K562 (cell line): ENCODE data around the gene CYRIA. TPM values are rescaled to one million over a fixed set of nuclear protein-coding genes. Genes with fewer than 3 reads are reported as not detected.
A peak's percentile ranks its signal among the peaks of the same experiment; 100 is the strongest.

ENCODE experiments used
- ESRRA ChIP-seq: fragments of 450-650 bp; IDR thresholded peaks from 2 replicates; pipeline ENCODE4 v1.6.1; 2014; ENCODE audit warnings: low read depth, mild to moderate bottlenecking, moderate library complexity, borderline replicate concordance
- NCOA6 ChIP-seq: fragments of 450-650 bp; IDR thresholded peaks from 2 replicates; pipeline ENCODE4 v1.6.1; 2017; ENCODE audit warnings: mild to moderate bottlenecking
- NR1H2 ChIP-seq: sonication (generic); formaldehyde crosslinking; IDR thresholded peaks from 2 replicates; pipeline ENCODE4 v1.4.0; 2020; ENCODE audit warnings: mild to moderate bottlenecking, missing genetic modification reagents
- RCOR1 ChIP-seq, 2 experiments: IDR thresholded peaks; 2 replicates each; pipeline ENCODE4 v1.6.1; 2012; ENCODE audit warnings: low read depth in 2 of 2, low read length in 2 of 2, borderline replicate concordance in 1 of 2, improper control_type of control experiment in 1 of 2
- SMC3 ChIP-seq: conservative IDR thresholded peaks from 2 replicates; pipeline ENCODE4 v1.6.1; 2011; ENCODE audit warnings: low read depth, low read length, improper control_type of control experiment; ENCODE audit not compliant: insufficient read depth
- SP2 ChIP-seq: IDR thresholded peaks from 2 replicates; pipeline ENCODE4 v1.6.1; 2011; ENCODE audit warnings: mild to moderate bottlenecking, low read depth, low read length, moderate library complexity; ENCODE audit not compliant: poor library complexity, severe bottlenecking; ENCODE audit errors: extremely low read depth
- ZBTB17 ChIP-seq: fragments of 450-650 bp; formaldehyde crosslinking; IDR thresholded peaks from 2 replicates; pipeline ENCODE4 v1.4.0; 2020; ENCODE audit warnings: mild to moderate bottlenecking
- polyA plus RNA-seq, 8 experiments: library from polyadenylated mRNA; depleted of rRNA in 4 of 8; stranded (reverse) in 5 of 8; unstranded in 3 of 8; fragments of >200 nt; fragmentation: Nextera tagmentation in 2 of 8; fragmentation: Illumina TruSeq in 1 of 8; extraction: Ambion mirVana in 2 of 8; extraction: Trizol in 1 of 8; gene quantifications; 2 replicates each; pipeline versions ENCODE4 v1.2.1 to v1.2.3, GENCODE V29; 2011 to 2014; ENCODE audit warnings: inconsistent platforms in 1 of 8, missing spikeins in 1 of 8
- total RNA-seq, 7 experiments: library from RNA; depleted of rRNA in 6 of 7; stranded (reverse); fragments of >200 nt in 6 of 7; fragmentation: Illumina TruSeq in 2 of 7; extraction: Trizol in 2 of 7; gene quantifications; 2 replicates each; pipeline versions ENCODE4 v1.2.1 to v1.2.3, GENCODE V29; 2011 to 2021; ENCODE audit warnings: low replicate concordance in 1 of 7
- TF ChIP-seq, protein P1 (sequence below), 3 experiments: IDR thresholded peaks in 2 of 3; conservative IDR thresholded peaks in 1 of 3; 2 replicates each; pipeline ENCODE4 v1.5.1; 2011 to 2012; ENCODE audit warnings: low read length in 3 of 3, mild to moderate bottlenecking in 3 of 3, control low read depth in 2 of 3, improper control_type of control experiment in 1 of 3, inconsistent platforms in 1 of 3, low read depth in 1 of 3, mixed read lengths in 1 of 3, moderate library complexity in 1 of 3; ENCODE audit not compliant: insufficient read depth in 2 of 3
- TF ChIP-seq, protein P2 (sequence below): sonication (generic); formaldehyde crosslinking; IDR thresholded peaks from 2 replicates; pipeline ENCODE4 v1.8.0; 2022; ENCODE audit warnings: missing genetic modification reagents, mild to moderate bottlenecking, moderate library complexity, borderline replicate concordance

CYRIA gene
- total and polyA plus RNA-seq, 9 of the 15 experiments (the other 6 are each of a cell fraction or from before 2014, with no cell fraction given), result 0.84 to 5.6 (median 3.0) TPM

DNA sequence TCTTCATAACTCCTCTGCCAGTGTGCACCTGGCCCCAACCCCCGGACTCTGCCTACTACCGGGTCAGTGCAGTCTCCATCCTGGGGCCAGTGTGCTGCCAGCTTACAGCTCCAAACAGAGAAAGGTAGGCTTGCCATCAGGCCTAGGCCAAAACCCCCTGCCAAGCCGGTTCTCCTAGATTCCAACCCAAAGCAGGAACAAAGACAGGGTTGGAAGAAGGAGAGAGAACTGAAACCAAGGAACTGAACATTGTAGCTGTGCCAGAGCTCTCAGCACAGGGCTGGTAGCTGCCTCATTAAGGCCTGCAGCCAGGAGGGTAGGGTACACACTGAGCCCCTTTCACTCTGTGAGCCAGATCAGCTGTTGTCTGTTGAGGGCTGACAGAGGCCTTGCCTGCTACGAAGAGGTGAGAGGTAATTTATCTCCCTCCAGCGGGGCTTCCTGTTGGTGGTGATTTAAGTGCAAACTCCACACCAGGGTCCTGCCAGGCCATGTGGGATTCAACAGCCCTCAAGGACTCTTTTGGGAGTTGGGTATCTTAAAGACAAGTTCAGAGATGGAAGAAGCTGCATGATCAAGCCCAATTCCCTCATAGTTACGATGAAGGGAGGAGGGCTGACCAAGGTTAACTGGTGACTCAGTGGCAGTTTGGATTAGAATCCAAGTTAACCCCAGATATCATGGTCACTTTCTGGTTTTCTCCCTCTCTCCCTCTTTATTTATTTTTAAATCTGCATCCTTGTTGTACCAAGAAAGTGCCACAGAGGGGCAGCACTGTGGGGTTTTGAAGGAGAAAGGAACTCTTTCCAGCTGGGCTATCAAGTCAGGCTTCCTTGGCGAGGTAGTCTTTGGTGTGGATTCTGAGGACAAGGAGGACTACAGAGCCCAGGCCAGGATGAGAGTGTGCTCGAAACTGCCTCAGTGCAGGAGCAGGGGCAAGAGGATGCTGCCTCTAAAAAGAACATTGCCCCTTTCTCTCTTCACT is 48.1 kb downstream of the CYRIA start (continued):
- TF ChIP-seq, protein P1, sequence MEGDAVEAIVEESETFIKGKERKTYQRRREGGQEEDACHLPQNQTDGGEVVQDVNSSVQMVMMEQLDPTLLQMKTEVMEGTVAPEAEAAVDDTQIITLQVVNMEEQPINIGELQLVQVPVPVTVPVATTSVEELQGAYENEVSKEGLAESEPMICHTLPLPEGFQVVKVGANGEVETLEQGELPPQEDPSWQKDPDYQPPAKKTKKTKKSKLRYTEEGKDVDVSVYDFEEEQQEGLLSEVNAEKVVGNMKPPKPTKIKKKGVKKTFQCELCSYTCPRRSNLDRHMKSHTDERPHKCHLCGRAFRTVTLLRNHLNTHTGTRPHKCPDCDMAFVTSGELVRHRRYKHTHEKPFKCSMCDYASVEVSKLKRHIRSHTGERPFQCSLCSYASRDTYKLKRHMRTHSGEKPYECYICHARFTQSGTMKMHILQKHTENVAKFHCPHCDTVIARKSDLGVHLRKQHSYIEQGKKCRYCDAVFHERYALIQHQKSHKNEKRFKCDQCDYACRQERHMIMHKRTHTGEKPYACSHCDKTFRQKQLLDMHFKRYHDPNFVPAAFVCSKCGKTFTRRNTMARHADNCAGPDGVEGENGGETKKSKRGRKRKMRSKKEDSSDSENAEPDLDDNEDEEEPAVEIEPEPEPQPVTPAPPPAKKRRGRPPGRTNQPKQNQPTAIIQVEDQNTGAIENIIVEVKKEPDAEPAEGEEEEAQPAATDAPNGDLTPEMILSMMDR (IDR thresholded peaks at IDR 0.05 in 2 of 3, conservative IDR thresholded peaks at IDR 0.05 in 1 of 3; ENCODE audit: insufficient read depth in 2 of 3, low read depth in 1 of 3, low read length in 3 of 3), result peak; percentile 55 to 77 (median 64); a peak in 5 of 6 replicates
- TF ChIP-seq ESRRA, result peak; percentile 61; the same call in 1 of the 2 replicates
- TF ChIP-seq SMC3, result peak; percentile 67
- TF ChIP-seq NCOA6, result no peak
- TF ChIP-seq, protein P2, sequence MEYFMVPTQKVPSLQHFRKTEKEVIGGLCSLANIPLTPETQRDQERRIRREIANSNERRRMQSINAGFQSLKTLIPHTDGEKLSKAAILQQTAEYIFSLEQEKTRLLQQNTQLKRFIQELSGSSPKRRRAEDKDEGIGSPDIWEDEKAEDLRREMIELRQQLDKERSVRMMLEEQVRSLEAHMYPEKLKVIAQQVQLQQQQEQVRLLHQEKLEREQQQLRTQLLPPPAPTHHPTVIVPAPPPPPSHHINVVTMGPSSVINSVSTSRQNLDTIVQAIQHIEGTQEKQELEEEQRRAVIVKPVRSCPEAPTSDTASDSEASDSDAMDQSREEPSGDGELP (CRISPR knock-in tag), result peak; percentile 38; the same call in 1 of the 2 replicates
- no peak for TF ChIP-seq ZBTB17 (CRISPR knock-in tag)
- 0 out of 4 replicates have a peak, but pooled peaks of 1 of the 2 experiments have one; percentile 44 for TF ChIP-seq RCOR1 (IDR thresholded peaks at IDR 0.05; ENCODE audit: borderline replicate concordance in 1 of 2, low read depth in 2 of 2, low read length in 2 of 2)
- TF ChIP-seq SP2, result no peak
- TF ChIP-seq NR1H2, result no peak
